NCI-H510A treated with DMSO at 0.1 percent for 48 hours (cell line): ENCODE data around the gene PASK.
"Not testable (repeated sequence)": the region's sequence is repeated elsewhere in the genome, so short reads cannot be mapped to it uniquely, and the experiment has no call there.

Experiments
- DNase-seq: peaks from one replicate; lab custom pipeline; 2025; lab: John Stamatoyannopoulos, UW

The PASK gene

DNA sequence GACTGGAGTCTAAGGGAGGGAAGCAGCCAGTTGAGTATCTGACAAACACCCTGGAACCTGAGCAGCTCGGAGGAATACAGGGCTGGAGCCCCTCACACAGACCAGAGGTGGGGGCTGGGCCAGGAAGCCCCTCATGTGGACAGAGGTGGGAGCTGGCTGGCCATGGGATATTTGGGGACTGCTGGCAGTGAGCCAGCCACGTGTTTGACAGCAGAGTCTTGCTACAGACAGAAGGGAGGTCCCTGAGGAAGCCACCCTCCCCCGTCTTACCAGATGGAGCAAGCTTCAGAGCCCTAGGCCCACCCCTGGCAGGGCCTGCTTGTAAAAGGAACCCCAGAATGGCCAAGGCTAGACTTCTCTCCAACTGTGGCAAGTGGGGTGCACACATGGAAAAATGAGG lies 43.6 kb downstream of the PASK start:
- DNase-seq: no peak

DNA sequence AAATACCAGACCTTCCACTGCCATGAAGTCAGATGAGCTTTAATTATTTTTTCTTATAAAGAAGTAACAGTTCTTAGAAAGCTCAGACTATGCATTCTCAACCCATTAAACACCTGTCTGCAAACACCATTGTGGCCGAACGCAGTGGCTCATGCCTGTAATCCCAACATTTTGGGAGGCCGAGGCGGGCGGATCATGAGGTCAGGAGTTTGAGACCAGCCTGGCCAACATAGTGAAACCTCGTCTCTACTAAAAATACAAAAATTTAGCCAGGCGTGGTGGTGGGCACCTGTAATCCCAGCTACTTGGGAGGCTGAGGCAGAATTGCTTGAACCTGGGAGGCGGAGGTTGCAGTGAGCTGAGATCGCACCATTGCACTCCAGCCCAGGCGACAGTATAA lies 44.7 kb downstream of the PASK start:
- not testable (repeated sequence) for DNase-seq

DNA sequence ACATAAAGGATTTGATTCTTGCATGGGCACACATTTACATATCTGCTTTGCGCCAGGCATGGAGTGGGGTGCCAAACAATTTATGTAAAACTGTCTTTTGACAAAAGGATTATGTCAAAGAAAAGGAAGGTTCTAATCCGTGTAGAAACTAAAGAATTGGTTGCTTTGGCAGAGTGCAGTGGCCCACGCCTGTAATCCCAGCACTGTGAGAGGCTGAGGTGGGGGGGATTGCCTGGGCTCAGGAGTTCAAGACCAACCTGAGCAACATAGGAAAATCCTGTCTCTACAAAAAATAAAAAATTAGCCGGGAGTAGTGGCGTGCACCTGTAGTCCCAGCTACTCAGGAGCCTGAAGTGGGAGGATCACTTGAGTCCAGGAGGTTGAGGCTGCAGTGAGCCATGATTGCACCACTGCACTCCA lies 46.1 kb downstream of the PASK start:
- DNase-seq: no peak

DNA sequence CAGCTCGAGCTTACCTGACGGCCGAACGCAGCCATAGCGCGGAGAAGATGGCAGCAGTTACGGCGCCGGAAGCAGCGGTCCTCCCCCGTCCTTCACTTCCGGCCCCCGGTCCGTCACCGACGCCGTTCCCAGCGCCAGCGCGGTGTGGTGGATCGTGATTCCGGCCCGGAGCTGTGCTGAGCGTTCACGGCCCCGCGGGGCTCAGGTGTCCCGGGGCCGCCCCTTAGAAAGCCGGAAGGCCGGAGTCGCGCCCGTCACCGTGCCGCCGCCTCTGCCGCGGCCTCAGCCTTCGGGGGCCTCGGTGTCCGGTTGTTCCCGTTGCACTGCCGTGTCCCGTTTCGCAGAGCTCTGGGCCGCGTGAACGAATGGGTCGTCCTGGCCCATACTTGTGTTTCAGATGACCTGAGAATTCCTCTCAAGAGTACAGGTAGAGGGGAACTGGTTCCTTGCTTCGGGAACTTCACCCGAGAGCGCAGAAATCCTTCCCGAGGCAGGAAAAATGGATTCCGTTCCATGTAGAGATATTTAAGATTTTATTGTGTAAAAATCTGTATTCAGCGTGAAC lies 47.0 kb downstream of the PASK start, which contains the start of gene MTERF4:
TSS of gene MTERF4 (minus strand) at position 49 of the 565 bp plus-strand sequence. CDS start at position 35, 14 bp downstream.
- DNase-seq: peak; percentile 82

DNA sequence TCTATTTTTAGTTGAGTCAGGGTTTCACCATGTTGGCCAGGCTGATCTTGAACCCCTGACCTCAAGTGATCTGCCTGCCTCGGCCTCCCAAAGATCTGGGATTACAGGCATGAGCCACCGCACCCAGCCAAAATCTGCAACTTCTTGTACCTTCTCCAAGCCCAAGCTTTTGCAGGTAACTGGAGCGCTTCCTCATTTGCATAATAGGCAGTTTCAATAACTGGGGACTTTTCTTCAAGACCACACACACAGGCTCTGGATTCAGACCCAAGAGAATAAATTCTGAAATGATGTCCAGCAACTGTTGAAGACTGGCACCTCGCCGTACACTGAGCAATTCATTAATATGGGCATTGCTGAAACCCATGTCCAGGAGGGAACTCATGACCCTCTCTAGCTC lies 50.0 kb downstream of the PASK start:
- DNase-seq: no peak

DNA sequence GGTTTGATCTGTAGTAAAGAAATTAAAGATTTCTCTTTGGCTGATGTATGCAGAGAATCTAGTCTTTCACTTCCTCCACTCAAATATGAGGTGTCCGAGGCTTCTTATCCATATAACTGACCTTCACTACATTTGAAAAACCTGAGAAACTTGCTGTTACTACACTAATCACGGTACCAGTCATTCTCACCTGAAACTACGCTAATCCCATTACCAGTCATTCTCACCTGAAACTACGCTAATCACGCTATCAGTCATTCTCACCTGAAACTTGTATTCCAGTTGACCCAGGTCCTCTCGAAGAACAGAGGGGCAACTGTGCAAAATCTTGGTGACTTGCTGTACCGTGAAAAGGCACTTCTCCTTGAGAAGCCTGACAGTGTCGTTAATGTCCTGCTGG lies 52.3 kb downstream of the PASK start:
- DNase-seq: no peak

DNA sequence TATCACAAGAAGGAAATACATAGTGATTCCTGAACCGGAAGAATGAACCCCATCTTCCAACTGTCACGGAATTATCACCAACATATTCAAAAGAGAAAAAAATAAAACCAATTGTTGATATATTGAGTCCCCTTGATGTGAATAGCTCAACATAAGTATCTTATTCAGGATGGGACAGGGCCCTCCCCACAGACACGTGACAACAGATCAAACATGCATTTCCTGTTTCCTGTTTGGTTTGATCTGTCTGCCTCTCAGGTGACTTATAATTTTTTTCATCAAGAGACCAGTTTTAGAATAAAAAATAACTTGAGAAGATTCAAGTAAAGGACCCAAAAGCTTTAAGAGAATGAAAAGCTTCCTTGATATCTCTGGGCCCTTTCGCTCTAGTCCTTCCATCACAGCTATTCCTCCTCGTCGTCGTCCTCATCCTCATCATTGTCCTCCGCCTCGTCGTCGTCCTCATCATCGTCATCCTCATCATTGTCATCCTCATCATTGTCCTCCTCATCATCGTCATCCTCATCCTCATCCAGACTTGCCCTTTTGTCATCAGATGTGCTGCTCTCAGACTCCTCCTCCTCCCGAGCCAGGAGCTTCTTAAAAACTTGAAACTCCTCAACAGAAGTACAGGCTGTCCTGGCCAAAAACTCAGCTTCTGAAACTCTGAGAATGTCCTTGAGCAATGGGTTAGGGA lies 53.5 kb downstream of the PASK start:
- no peak for DNase-seq

DNA sequence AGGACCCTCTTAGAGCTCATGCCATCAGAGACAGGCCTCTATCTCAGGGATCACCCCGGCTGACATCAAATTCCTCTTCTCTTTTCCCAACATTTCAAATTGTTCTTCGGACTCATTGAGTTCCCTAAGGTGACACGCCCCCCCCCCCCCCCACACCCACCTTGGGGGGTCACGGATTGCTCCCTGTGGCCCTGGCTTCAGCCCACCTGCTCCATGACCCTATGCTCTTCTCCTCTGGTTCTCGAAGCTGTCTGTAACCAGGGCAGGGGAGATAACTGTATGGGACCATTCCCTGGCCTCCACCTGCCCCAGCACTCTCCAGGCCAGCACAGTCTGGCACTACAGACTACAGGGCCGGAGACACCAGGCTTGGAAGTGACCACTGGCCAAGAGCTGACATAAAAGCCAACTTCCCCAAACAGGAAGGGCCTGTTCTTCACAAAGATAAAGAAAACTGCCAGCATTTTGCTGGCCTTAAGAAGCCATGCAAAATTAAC lies 54.3 kb downstream of the PASK start:
- no peak for DNase-seq

DNA sequence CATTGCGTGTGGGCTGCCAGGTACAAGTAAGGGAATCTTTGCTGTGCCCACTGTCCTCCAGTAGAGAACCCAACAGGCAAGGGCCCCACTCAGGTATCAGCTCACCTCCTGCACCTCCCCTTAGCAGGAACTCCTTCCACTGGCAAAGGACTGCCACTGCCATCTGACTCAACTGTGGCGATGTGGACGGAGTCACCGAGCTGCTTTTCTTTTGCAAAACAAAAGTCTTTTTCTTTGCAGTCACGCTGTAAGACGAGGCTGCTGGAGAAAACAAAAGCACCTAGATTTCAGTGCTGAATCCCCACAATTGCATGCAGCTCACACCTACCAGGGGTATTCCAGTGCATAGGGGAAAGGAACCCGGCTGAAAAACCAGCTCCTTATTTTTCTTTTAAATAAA lies 55.1 kb downstream of the PASK start:
- DNase-seq: no peak

DNA sequence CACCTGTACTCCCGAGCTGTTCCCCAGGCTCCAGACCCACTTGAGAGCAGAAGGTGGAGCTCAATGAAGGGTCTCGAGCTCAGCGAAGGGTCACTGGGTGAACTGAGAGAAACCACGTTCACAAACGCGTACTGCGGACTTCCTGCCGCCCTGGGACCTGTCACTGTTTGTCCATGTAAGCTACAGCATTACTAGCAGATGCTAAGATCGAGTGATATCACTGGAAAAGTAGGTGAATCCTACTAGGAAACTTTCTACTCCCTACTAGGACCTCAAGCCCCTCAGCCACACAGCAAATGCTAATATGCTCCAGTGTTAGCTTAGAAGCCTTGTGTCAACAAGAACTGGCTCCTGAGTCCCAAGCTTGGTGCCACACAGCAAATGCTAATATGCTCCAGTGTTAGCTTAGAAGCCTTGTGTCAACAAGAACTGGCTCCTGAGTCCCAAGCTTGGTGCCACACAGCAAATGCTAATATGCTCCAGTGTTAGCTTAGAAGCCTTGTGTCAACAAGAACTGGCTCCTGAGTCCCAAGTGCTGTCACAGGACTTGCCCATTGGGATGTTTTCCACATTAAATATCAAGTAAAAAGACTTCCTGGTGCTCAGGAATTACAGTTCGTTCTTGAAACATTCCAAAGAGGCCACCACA lies 56.0 kb downstream of the PASK start:
- DNase-seq: peak; percentile 87

DNA sequence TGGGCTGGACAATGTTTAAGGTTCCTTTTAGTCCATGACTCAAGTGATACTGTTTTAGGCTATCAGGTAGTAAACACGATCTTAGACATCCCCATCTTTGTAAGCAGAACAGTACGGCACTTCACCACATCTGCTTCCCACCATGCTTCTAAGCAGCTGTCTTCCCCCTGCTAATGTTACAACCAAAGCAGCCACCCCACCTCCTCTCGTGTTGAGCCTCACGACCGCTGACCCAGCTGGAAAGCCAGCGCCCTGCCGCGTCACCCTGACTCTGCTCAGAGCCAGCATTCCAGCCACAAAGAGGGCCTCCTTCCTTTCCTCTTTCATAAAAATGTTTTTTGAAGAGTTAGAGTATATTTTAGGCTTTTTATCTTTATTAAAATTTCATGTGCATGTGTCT lies 56.6 kb downstream of the PASK start:
- DNase-seq: peak; percentile 58

DNA sequence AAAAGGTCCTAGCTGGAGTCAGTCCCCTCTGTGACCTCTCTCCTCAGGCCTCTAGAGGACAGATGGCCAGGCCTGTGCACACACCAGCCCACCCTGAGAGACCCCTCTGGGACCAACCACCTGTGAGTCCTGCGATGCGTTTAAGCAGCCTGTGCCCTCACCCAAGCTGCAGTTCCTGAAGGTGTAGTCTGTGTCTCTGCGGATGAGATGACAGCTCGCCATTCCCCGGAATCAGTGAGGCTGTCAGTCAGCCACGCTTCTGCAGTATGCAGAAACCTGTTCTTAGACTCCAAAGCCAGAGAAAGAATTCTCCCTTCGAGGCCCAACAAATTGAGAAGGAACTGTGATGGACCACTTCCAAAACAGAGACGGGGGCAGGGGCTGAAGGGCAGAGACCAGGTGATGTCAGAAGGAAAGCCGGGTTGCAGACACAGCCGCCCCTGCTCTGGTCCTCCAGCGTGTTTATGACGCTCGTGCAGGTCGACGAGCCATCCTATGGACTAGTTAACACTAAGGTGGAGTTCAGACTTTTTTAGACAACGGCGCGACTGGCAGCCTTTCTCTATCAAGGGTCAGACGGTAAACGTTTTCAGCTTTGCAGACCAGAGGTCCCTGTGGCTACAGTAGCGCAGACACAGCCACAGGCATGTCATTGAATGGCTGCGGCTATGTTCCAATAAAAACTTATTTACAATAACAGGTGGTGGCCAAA lies 57.4 kb downstream of the PASK start:
- DNase-seq: no peak

DNA sequence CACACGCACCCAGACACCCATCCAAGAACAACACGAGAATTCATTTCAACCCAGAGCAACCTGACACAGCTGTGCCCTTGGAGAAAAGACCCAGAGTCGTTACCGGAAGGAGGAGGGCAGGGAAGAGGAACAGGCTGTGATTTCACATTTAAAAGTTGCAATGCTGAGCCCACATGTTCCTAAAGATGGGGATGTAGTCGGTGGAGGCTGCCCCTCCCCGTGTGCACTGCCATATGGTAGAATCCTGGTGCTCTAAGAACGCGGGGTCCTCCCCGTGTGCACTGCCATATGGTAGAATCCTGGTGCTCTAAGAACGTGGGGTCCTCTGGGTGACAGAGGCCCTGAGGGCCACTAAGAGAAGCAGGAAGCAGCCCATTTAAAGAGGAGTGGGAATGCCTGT lies 58.1 kb downstream of the PASK start:
- DNase-seq: no peak

DNA sequence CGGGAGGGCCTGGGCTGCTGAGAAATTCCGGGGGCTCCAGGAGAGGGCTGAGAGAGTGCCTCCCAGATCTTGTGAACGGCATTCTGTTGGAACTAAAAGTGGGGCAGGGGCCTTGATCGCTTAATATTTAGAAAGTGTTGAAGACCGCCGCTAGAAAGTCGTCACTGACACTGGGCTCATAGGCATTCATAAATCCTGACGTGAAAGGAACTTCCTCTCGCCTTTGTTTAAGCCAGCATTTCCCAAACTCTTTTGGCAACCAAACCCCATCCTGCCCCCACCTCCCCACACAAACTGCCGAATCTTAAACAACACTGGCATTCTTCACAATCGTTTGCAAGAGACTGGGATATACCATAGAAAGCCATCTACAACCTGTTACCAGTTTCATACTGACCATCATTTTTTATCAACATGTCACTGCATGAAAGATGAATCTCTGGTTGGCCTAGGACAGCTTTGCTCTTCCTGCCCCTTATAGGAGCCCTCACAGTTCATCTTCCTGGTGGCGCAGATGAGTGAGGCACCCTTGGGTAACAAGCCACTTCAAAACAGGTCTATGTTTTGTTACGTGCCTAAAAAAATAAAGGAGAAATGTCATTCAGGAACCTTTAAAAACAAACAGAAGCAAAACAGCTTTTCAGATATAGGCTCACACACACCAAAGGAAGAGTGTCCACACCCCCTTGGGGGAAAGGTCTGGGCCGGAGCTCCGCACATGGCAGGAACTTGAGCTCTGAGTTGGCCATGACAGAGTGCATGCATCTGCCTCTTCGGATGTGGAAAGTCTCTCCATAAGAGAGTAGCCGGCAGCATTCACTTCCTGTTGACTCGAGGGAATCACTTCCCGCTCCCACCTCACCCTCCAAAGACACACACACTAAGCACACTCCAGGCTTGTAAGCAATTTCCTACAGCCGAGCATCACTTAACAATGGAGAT lies 60.2 kb downstream of the PASK start:
- DNase-seq: no peak

DNA sequence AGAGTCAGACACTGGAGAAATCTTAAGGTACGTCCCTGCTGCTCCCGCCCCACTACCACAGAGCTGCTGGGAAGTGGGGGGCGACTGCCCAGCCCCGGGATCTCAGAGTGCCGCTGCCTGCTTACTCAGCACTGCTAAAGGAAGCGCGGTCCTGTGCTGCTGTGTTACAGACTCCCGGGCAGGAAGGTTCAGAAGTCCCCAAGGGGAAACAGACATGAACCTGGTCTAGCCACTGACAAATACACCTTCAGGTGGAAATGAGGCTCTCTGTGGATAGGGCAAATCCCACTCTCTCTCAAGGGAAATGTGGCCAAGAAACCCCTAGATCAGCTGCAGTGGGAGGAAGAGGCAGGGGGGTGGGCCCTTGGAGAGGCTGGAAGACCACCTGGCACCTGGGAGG lies 60.9 kb downstream of the PASK start:
- DNase-seq: no peak

DNA sequence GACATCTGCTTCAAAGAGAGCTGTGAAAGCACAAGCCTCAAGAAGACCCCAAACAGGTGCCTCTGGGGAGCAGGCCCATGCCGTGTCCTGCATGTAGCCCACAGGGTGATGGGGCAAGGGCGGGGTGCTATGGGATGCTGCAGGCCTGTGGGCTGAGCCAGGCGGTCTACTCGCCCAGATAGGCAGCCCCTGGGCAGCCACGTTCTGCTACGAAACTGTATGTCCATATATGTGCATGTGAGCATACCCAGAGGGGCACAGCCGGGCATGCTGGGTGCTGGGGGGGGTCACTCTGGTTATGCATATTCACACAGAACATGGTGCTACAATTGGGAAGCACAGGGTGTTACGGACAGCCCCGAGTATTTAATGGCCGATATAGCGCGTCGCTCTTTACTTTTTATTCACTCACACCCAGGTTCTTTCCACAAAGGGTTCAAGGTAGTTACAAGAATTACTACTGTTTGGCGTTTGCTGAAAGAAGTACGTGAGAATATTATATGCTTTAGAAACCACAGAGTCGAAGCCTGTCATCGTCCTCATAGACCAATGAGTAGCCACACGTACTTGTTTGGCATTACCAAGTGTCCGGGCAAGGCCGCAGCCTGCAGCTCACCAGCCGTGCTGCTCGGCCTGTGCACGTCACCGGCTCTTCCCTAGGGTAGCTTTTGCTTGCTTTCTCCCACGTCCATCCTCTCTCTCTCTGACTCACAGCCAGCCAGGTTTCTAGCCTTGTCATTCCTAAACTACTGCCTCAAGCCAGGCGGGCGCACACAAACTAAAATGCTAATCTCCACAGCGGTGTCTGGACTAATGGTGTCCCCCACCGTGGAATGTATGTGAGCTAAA lies 61.6 kb downstream of the PASK start:
- no peak for DNase-seq

DNA sequence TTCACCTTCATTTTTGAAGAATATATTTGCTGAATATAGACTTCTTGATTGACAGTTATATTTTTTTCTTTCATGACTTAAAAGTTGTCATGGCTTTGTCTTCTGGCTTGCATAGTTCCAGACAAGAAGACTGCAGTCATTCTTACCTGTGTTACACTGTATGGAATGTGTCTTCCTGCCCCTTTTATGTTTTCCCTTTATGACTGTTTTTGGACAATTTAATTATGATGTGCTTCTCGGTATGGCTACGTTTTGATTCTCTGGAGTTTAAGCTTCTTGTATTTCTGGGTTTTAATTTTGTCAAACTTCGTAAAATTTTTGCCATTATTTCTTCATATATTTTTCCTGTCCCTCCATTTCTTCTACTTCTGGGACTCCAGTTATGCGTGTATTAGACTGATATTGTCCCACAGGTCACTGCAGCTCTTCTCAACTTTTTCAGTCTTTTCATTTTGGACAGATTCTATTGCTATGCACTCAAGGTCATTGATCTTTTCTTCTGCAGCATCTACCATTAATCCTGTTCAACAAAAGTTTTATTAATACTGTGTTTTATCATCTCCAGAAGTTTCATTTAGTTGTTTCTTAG lies 64.3 kb downstream of the PASK start:
- DNase-seq: no peak

DNA sequence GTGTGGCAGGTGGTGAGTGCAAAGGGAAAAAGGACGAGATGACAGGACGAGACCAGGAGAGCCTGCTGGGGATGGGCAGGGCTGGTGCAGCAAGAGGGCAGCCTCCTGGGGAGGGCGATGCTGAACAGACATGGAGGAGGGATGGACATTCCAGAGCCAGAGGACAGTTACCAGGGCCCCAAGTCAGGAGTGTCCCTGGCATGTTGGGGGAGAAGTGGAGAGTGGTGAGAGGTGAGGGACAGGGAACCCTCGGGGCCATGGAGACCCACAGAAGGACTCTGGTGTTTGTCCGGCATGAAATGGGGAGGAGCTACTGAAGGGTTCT lies 66.2 kb downstream of the PASK start:
- DNase-seq: no peak

DNA sequence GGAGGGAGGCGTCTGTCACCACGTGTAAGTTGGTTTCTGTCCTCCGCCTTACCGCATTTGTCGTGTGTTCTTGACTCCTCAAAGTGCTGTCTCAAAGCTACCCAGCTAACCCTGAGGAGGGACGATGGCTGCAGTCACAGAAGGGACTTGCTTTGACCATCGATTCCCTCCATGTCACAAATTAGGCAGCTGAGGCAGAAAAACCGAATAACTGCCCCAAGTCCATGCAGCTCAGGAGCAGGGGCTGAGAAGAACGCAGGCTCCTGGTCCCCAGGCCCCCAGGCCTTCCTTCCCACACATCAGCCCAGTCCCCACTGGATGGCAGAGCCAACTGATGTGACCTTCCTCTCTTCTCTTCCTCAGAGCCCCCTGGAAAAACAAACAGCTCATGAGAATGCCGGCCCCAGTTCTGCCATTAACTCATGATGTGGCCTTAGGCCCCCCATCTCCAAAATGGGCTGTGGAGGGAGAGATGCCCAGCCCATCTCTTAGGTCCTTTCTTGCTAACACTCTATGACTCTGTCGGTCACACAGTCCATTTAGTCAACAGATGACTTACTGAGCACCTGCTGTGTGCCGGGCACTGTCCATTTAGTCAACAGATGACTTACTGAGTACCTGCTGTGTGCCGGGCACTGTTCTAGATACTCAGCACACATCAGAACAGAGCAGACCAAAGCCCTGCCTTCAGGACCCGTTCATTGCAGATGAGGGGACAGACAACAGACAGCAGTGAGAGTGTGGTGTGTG lies 66.8 kb downstream of the PASK start:
- no peak for DNase-seq
